ENCODE measurements around the gene ISOC2.
"Not testable (repeated sequence)": the region's sequence is repeated elsewhere in the genome, so short reads cannot be mapped to it uniquely, and the experiment has no call there.

ISOC2 gene

GRCh38 chr19:55436847-55437246 is 24.6 kb downstream of the ISOC2 start:
- DNase-seq, result no peak

DNA sequence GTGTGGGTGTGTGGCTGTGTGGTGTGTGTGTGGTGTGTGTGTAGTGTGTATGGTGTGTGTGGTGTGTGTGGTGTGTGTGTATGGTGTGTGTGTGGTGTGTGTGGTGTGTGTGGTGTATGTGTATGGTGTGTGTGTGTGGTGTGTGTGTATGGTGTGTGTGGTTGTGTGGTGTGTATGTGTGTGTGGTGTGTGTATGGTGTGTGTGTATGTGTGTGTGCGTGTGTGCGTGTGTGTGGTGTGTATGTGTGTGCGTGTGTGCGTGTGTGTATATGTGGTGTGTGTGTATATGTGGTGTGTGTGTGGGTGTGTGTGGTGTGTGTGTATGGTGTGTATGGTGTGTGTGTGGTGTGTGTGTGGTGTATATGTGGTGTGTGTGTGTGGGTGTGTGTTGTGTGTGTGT is 26.4 kb downstream of the ISOC2 start:
- no peak for DNase-seq

- no peak for DNase-seq
These were observed 27.0 kb downstream of the ISOC2 start for GRCh38 chr19:55434356-55434919.

DNA sequence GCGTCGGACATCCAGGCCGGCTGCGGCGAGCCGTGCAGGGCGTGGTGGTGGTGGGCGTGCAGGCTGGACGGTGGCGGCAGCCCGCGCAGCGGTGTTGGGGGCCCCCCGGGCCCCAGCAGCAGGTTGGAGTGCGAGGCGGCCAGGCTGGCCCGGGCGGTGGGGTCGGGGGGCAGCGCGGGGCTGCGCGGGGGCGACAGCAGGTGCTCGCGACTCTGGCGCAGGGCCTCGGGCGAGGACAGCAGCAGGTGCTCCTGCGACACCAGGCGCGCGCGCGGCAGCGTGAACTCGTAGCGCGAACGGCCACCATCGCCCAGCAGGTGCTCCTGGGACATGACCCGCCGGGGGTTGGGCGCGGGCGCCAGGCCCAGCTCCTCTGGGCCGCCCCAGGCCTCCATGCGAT is 28.1 kb downstream of the ISOC2 start:
- DNase-seq, result no peak

DNA sequence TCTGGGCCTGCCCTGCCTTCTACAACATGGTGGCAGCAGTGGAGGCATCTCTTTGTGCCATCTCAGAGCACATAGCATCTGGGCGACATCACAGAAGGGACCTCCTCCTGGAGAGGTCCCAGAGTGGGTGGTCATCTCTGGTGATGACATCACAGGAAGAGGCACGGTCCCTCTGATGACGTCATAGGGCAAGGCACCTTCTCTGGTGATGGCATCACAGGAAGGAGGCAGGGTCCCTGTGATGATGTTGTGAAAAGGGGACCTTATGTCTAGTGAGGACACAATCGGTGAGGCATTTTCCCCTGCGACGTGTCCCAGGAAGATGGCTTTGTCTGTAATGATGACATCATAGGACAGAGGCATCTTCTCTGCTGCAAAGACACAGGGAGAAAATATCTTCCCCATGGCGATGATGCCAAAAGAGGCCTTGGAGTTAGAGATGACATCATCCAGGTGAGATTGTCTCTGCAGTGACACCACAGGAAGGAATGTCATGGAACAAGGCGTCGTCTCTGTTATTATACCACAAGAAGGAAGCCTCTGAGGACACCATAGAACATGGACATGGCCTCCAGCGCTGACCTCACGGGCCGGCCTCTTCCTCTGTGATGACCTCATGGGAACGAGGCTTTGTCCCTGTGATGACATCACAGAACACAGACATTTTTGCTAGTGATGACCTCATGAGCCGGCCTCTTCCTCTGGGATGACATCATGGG is 29.0 kb downstream of the ISOC2 start:
- DNase-seq, result no peak

- DNase-seq, result no peak
These were observed 30.3 kb downstream of the ISOC2 start for GRCh38 chr19:55431183-55431582.

- DNase-seq, result no peak
These were observed 35.4 kb downstream of the ISOC2 start for GRCh38 chr19:55426042-55426441.

GRCh38 chr19:55424518-55424917 is 36.9 kb downstream of the ISOC2 start:
- no peak for DNase-seq

- no peak for DNase-seq
These were observed 38.0 kb downstream of the ISOC2 start for GRCh38 chr19:55423225-55424005.

- peak; percentile 41 for DNase-seq
These were observed 40.2 kb downstream of the ISOC2 start for GRCh38 chr19:55421281-55421680.

DNA sequence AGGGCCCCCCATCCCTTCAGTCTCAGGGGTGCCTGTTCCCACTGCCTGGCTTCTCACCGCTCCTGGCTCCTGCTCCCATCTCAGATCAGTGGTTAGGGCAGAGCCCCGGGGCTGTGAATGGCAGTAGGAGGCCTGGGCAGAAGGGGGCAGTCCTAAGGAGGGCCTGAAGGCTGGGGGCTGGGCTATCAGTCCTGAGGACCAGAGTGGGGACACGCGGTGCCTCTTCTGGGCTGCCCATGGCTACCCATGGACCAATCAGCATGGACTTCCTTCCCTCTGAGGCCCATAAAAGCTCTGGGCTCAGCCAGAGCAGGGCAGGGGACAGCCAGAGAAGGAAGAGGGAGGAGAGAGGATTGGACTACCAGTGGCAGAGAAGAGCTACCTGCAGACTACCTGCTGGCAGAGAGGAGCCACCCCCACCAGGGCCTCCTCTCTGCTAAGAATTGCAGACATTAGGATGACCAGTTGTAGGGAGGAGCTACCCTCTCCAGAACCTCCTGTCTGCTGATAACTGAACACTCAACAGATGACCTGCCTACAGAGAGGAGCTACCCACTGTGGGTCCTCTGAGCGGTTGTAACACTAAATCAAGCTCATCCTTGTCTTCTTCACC is 41.7 kb downstream of the ISOC2 start:
- no peak for DNase-seq

DNA sequence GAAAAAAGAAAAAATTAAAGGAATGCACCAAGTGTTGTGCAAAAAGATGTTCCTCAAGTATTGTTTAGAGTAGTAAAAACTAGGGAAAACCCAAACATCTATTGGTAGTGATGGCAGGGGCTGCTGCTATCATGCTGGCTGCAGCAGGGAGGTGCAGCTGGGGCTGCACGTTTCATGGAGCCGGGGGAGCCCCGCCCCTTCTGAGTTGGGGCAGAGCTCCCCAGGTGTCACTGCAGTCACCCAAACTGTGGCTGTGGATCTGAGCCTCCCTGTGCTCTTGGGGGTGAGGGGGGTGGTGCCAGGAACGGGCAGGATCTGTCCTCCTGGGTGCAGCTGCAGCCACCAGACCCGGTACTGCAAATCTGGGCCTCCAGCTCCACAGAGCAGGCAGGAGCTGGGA is 42.3 kb downstream of the ISOC2 start:
- DNase-seq, result no peak

DNA sequence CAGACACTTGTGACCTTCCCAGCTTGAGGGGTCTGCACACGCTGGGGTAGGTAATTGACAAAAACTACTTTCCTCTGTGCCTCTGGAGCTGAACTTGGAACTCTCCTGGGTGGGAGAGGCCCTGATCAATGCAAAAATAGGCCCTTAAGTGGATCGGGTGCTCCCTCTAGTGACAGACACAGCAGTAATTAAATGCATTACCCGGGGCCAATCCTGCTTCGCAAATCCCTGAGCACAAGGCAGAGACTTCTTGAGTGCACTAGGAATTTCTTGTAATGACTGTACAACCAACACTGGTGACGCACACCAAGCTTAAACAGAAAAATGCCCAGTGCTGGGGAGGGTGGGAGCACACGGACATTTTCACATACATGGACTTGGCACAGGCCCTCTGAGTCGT is 43.3 kb downstream of the ISOC2 start:
- DNase-seq, result peak; percentile 66

GRCh38 chr19:55410168-55410567 is 51.3 kb downstream of the ISOC2 start:
- no peak for DNase-seq

GRCh38 chr19:55409179-55409578 is 52.3 kb downstream of the ISOC2 start:
- not testable (repeated sequence) for DNase-seq

DNA sequence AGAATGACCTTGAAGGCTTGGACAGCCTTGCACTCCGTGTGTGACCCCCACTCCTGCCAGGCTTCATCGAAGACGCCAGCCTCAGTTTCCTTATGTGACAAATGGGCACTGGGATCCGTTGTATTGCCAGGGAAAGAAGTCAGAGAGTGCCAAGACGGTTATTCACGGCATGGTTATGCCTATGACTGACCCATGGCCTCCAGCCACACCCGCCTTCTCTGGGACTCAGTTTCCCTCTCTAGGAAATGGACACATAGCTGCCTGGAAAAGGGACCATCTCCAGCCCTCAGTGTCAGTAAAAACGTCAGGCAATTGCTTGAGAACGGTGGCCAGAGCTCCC is 52.9 kb downstream of the ISOC2 start:
- no peak for DNase-seq

DNA sequence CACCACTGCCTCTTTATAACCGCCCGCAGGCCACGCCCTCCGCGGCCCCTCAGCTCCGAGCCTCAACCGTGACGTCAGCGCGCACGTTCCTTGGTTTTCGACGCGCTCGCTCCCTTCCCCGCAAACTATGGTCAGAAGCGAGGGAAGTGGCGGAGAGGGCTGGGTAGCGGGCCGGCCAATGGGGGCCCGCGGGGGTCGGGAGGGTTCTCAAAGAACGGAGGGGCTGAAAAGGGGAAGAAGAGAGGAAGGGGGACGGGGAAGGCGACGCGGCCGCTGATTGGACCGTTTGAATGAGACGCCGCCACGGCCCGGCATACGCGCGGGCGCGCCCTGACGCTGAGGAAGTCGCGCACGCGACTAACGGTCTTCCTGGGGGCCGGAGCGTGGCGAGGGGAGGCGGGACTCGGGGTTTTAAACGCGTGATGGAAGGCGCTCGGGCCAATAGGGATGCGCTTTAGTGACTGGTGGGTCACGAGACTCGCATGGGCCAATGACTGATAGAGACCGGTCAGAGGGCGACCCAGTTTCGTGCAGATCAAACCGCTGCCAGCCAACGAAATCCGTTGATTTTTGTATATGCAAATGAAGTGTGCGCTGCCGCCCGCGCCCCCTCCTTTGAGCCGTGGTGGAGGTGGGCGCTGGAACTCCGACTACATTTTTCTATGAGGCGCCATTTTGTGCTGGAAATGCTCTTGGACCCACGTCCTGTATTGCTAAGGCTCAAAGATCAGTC is 53.5 kb downstream of the ISOC2 start:
- peak; percentile 100 for DNase-seq

DNA sequence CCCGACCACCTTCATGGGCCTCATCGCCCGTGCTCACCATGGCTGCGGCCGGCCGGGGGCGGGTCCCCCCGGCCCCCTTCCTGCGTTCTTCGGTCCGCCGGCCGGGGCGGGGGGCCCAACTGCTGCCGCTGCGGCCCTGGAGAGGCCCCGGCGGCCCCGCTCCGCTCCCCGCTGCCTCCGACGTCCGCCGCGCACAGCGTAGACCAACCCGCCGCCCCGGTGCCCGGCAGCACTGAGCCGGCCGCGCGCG is 54.0 kb downstream of the ISOC2 start, which contains the start of gene UBE2S:
Gene UBE2S, minus strand, starts transcription at position 239 of the 250 bp plus-strand sequence. Its CDS starts 199 bp downstream, at position 40.
- DNase-seq, result not testable (repeated sequence)

DNA sequence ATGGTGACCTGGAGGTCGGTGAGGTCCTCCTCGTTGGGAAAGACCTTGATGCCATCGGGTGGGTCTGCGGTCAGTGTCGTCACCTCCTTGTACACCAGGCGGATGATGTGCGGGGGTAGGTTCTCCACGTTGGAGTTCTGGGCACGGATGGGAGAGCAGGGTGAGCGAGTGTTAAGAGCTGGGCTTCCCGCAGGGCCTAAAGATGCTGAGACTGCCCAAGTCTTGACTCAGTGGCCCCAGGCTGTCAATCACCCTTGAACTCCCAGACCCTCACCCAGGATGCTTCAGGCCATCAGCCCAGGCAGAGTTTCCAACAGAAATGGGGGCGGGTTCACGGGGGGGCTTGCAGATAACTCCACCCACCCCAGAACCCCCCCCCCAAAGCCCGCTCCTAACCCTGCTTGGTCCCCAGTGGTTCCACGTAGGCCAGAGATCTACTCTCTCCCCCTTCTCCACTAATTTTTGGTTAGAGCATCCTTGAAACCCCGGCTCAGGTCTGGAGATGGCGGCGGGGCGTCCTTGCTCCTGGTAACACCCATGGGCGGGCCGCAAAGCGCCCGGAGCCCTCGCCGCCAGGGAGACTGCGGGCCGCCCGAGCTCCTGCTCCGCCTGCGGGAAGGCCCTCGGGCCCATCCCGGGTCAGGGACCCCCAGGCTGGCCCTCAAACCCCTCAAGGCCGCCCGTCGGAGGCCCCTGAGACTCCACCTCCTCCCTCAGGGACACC is 54.5 kb downstream of the ISOC2 start:
- no peak for DNase-seq

- DNase-seq, result no peak
These were observed 55.2 kb downstream of the ISOC2 start for GRCh38 chr19:55406091-55406825.

DNA sequence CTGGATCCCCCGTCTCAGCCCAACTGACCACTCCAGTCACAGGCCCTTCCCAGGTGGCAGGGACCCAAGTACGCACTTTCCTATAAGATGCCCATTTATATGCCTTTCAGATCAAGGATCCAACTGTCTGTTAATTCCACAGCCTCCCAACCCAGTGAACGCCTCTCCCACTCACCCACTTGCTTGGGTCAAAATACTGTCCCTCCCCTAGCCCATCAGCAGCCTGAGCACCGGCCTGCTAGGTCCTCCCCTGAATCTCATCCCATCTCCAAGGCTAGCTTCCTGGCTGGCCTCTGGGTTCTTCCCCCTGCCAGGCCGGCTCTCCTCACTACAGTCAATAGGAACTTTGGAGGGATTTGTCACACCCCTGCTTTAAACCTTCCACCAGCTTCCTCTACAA is 55.8 kb downstream of the ISOC2 start:
- no peak for DNase-seq
